SK-N-SH (cell line): Measurements from ENCODE around the gene RGS17. TPM values are rescaled to one million over a fixed set of nuclear protein-coding genes. Genes with fewer than 3 reads are reported as not detected.
A peak's percentile ranks its signal among the peaks of the same experiment; 100 is the strongest.

Experiments
- CTCF ChIA-PET: fragments of 300-600, 350-600 bp; formaldehyde crosslinking; extraction: SDS; loops from one replicate; lab custom pipeline; 2021; lab: Yijun Ruan, JAX
- POLR2A ChIA-PET: fragments of 350-600 bp; sonication (Branson Sonifier 250); formaldehyde crosslinking; extraction: SDS; loops from one replicate; lab custom pipeline; 2020; ENCODE audit warnings: antibody characterized with exemption, inconsistent platforms; lab: Yijun Ruan, JAX
- DNase-seq: peaks from one replicate; pipeline ENCODE4 v3.0.0; 2012
- H2AFZ ChIP-seq: fragments of 200-600 bp; sonication (generic); 2 replicates; pipeline ENCODE4 v1.8.1; 2016; ENCODE audit warnings: antibody characterized with exemption, mild to moderate bottlenecking, low read depth
- H3F3A ChIP-seq: fragments of 200-600 bp; sonication (generic); replicated peaks from 2 replicates; pipeline ENCODE3; 2016; ENCODE audit warnings: antibody characterized with exemption, mild to moderate bottlenecking; ENCODE audit not compliant: insufficient read depth
- H3K27ac ChIP-seq, 2 experiments: fragments of 200-500 bp in 1 of 2; fragments of 200-600 bp in 1 of 2; sonication (Bioruptor generic) in 1 of 2; sonication (generic), shearing (Covaris generic) in 1 of 2; 2 replicates each; pipeline versions ENCODE4 v1.5.1 to v1.6.1; 2014 to 2016; ENCODE audit warnings: low read depth in 2 of 2, inconsistent platforms in 1 of 2, low read length in 1 of 2, mild to moderate bottlenecking in 1 of 2, mixed read lengths in 1 of 2
- H3K27me3 ChIP-seq: fragments of 200-600 bp; sonication (generic), shearing (Covaris generic); 2 replicates; pipeline ENCODE4 v1.6.1; 2016; ENCODE audit warnings: mixed run types; ENCODE audit not compliant: insufficient read depth
- H3K36me3 ChIP-seq, 2 experiments: fragments of 200-500 bp in 1 of 2; fragments of 200-600 bp in 1 of 2; sonication (Bioruptor generic) in 1 of 2; sonication (generic) in 1 of 2; replicated peaks in 1 of 2; 2 replicates each; pipeline versions ENCODE3 to v1.5.1; 2014 to 2016; ENCODE audit warnings: low read length in 1 of 2, mild to moderate bottlenecking in 1 of 2; ENCODE audit not compliant: insufficient read depth in 2 of 2, control insufficient read depth in 1 of 2
- H3K4me1 ChIP-seq, 2 experiments: fragments of 200-500 bp in 1 of 2; fragments of 200-600 bp in 1 of 2; sonication (Bioruptor generic) in 1 of 2; sonication (generic), shearing (Covaris generic) in 1 of 2; 2 replicates each; pipeline versions ENCODE4 v1.5.1 to v1.6.1; 2014 to 2016; ENCODE audit warnings: low read depth in 1 of 2, low read length in 1 of 2, mixed run types in 1 of 2; ENCODE audit not compliant: insufficient read depth in 2 of 2, control insufficient read depth in 1 of 2
- H3K4me2 ChIP-seq: fragments of 200-600 bp; sonication (generic), shearing (Covaris generic); 2 replicates; pipeline ENCODE4 v1.6.1; 2017; ENCODE audit warnings: mixed run types
- H3K4me3 ChIP-seq, 2 experiments: fragments of 200-500 bp in 1 of 2; fragments of 200-600 bp in 1 of 2; sonication (Bioruptor generic) in 1 of 2; sonication (generic), shearing (Covaris generic) in 1 of 2; 2 replicates each; pipeline versions ENCODE4 v1.5.1 to v1.8.1; 2014 to 2016; ENCODE audit warnings: low read depth in 2 of 2, inconsistent platforms in 1 of 2, low read length in 1 of 2, mild to moderate bottlenecking in 1 of 2, mixed read lengths in 1 of 2, moderate library complexity in 1 of 2
- H3K79me2 ChIP-seq: fragments of 200-600 bp; sonication (generic); 2 replicates; pipeline ENCODE4 v1.8.1; 2017; ENCODE audit warnings: mild to moderate bottlenecking; ENCODE audit not compliant: insufficient read depth
- H3K9ac ChIP-seq: fragments of 200-600 bp; sonication (generic); 2 replicates; pipeline ENCODE4 v1.6.1; 2017; ENCODE audit warnings: mixed run types
- H3K9me2 ChIP-seq: fragments of 200-600 bp; sonication (generic); 2 replicates; pipeline ENCODE4 v1.6.1; 2017; ENCODE audit warnings: mixed run types
- H3K9me3 ChIP-seq: fragments of 200-600 bp; sonication (generic); 2 replicates; pipeline ENCODE4 v1.6.1; 2017; ENCODE audit warnings: mixed run types, mild to moderate bottlenecking, moderate library complexity
- H4K20me1 ChIP-seq: fragments of 200-600 bp; sonication (generic); 2 replicates; pipeline ENCODE4 v1.6.1; 2017; ENCODE audit warnings: mild to moderate bottlenecking, mixed run types; ENCODE audit not compliant: insufficient read depth
- EZH2phosphoT487 ChIP-seq: fragments of 200-600 bp; sonication (generic); IDR thresholded peaks from 2 replicates; pipeline ENCODE4 v1.6.1; 2017; ENCODE audit warnings: low read depth, mixed run types, mild to moderate bottlenecking, antibody characterized with exemption, moderate library complexity, borderline replicate concordance
- FOSL2 ChIP-seq: IDR thresholded peaks from 2 replicates; pipeline ENCODE4 v1.4.0; 2012; ENCODE audit warnings: low read depth, mild to moderate bottlenecking, moderate library complexity, borderline replicate concordance
- FOXM1 ChIP-seq: IDR thresholded peaks from 2 replicates; pipeline ENCODE4 v1.4.0; 2012; ENCODE audit warnings: low read depth, mild to moderate bottlenecking
- JUND ChIP-seq: IDR thresholded peaks from 2 replicates; pipeline ENCODE4 v1.4.0; 2012
- MXI1 ChIP-seq: IDR thresholded peaks from 2 replicates; pipeline ENCODE4 v1.6.1; 2012; ENCODE audit warnings: mild to moderate bottlenecking, low read depth, low read length, improper control_type of control experiment
- NFIC ChIP-seq: IDR thresholded peaks from 2 replicates; pipeline ENCODE4 v1.4.0; 2012; ENCODE audit warnings: borderline replicate concordance
- RXRA ChIP-seq: IDR thresholded peaks from 2 replicates; pipeline ENCODE4 v1.4.0; 2012; ENCODE audit warnings: low read depth, mild to moderate bottlenecking, borderline replicate concordance
- TCF12 ChIP-seq: IDR thresholded peaks from 2 replicates; pipeline ENCODE4 v1.4.0; 2012
- USF1 ChIP-seq: IDR thresholded peaks from 2 replicates; pipeline ENCODE4 v1.4.0; 2012; ENCODE audit warnings: low read depth, borderline replicate concordance
- WGBS: methylation state at CpG from one replicate; pipeline ENCODE4 v1.1.6; 2017; ENCODE audit warnings: low lambda C conversion rate; 5-methylcytosine and 5-hydroxymethylcytosine counted together
- polyA plus RNA-seq, 3 experiments: library from polyadenylated mRNA; depleted of rRNA; stranded (reverse); fragments of >200 nt; gene quantifications; 2 replicates each; pipeline ENCODE4 v1.2.3, GENCODE V29; 2012
- TF ChIP-seq, protein P1 (sequence below): IDR thresholded peaks from 2 replicates; pipeline ENCODE4 v1.6.1; 2012; ENCODE audit warnings: mild to moderate bottlenecking, low read depth, low read length, moderate library complexity
- TF ChIP-seq, protein P2 (sequence below): IDR thresholded peaks from 2 replicates; pipeline ENCODE4 v1.4.0; 2012; ENCODE audit warnings: low read depth

Gene RGS17
- polyA plus RNA-seq, 1 of the 3 experiments (the other 2 are of a cell fraction) = 1.4 TPM

DNA sequence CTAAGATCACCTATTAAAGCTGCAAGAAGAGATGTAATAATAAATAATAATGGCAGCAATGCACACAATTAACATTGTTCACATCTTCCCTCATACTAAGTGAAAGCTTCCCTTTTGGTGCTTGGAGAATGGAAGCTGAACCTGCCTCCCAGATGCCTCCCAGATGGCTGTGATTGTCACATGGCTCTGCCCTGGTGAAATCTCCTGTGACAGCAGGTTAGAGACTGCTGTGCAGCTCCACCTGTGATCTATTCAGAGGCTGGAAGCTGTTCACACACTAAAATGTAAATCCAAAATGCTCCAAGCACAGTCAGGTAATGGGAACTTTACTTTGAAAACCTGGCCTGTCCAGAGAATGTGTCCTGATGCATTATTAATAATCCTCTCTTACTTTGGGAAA, 41.7 kb upstream of the RGS17 start:
- POLR2A ChIA-PET = no interaction called here
- Histone ChIP-seq H4K20me1 (no peaks in the 10 kb centered on the region), H3K27ac (no peak overlapping the region), H3K36me3 (no peaks in the 10 kb centered on the region), H3K4me3 (no peak overlapping the region), H3K27me3 (no peaks in the 10 kb centered on the region), H3F3A (peaks cover 6% of the 10 kb centered on the region), H2AFZ (no peak overlapping the region), H3K9ac (no peak overlapping the region), H3K9me2 (no peaks in the 10 kb centered on the region), H3K4me1 (peaks cover 2 to 14% of the 10 kb centered on the region in 2 experiments; a peak in 3 of 4 replicates), H3K9me3 (no peaks in the 10 kb centered on the region), H3K4me2 (no peak overlapping the region), H3K79me2 (no peaks in the 10 kb centered on the region)
- CTCF ChIA-PET = interaction anchor here (0.6 to 1.3 kb wide), 3 partner anchors 30 to 80 kb away, joined by 3 to 4 read pairs (median 3); no protein-coding TSS in a partner anchor
- TF ChIP-seq JUND (no peak), NFIC (no peak), EZH2phosphoT487 (no peak), USF1 (no peak), RXRA (no peak), MXI1 (peak; percentile 64; the same call in 1 of the 2 replicates)
- TF ChIP-seq, protein P1, sequence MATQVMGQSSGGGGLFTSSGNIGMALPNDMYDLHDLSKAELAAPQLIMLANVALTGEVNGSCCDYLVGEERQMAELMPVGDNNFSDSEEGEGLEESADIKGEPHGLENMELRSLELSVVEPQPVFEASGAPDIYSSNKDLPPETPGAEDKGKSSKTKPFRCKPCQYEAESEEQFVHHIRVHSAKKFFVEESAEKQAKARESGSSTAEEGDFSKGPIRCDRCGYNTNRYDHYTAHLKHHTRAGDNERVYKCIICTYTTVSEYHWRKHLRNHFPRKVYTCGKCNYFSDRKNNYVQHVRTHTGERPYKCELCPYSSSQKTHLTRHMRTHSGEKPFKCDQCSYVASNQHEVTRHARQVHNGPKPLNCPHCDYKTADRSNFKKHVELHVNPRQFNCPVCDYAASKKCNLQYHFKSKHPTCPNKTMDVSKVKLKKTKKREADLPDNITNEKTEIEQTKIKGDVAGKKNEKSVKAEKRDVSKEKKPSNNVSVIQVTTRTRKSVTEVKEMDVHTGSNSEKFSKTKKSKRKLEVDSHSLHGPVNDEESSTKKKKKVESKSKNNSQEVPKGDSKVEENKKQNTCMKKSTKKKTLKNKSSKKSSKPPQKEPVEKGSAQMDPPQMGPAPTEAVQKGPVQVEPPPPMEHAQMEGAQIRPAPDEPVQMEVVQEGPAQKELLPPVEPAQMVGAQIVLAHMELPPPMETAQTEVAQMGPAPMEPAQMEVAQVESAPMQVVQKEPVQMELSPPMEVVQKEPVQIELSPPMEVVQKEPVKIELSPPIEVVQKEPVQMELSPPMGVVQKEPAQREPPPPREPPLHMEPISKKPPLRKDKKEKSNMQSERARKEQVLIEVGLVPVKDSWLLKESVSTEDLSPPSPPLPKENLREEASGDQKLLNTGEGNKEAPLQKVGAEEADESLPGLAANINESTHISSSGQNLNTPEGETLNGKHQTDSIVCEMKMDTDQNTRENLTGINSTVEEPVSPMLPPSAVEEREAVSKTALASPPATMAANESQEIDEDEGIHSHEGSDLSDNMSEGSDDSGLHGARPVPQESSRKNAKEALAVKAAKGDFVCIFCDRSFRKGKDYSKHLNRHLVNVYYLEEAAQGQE = no peak
- peak; percentile 25 for DNase-seq

GRCh38 chr6:153170511-153170910, 39.4 kb upstream of the RGS17 start:
- Histone ChIP-seq H3K4me2 (no peak overlapping the region), H3K9ac (no peak overlapping the region), H4K20me1 (no peaks in the 10 kb centered on the region), H3K36me3 (no peaks in the 10 kb centered on the region)
- CTCF ChIA-PET = no interaction called here
- 62% methylated on average over 3 of the region's 3 CpGs for WGBS
- TF ChIP-seq FOSL2 (peak; percentile 69; the same call in 1 of the 2 replicates), FOXM1 (no peak), JUND (0 out of 2 replicates have a peak, but pooled peaks have one; percentile 16), TCF12 (0 out of 2 replicates have a peak, but pooled peaks have one; percentile 24)
- TF ChIP-seq, protein P2, sequence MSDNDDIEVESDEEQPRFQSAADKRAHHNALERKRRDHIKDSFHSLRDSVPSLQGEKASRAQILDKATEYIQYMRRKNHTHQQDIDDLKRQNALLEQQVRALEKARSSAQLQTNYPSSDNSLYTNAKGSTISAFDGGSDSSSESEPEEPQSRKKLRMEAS = no peak
- TF ChIP-seq, all 33 proteins: peak for 3
- Histone ChIP-seq H3K27me3 (no peaks in the 10 kb centered on the region), H3K27ac (no peak overlapping the region), H3K4me1 (peaks cover 9 to 14% of the 10 kb centered on the region in 2 experiments; a peak in 3 of 4 replicates), H3F3A (peaks cover 16% of the 10 kb centered on the region), H3K79me2 (no peaks in the 10 kb centered on the region), H3K9me2 (no peaks in the 10 kb centered on the region), H2AFZ (no peak overlapping the region), H3K9me3 (no peaks in the 10 kb centered on the region), H3K4me3 (no peak overlapping the region)
- DNase-seq = no peak
- POLR2A ChIA-PET = no interaction called here
